ENCODE data around the gene PRRX2.

Gene PRRX2

GRCh38 chr9:129732100-129732499 lies 66.7 kb downstream of the PRRX2 start:
- H3K4me3 ChIP-seq (ENCODE audit: low read depth, low read length) = no peak overlapping the region
- no peak for TF ChIP-seq CTCF (IDR thresholded peaks at IDR 0.05; ENCODE audit: low read depth, low read length, missing control alignments)
- in situ Hi-C loops (cut with HindIII; ENCODE audit: low sequenced_read_pairs) = no loop called here
- no peak for DNase-seq (ENCODE audit: low read depth)

- in situ Hi-C loops (cut with HindIII; ENCODE audit: low sequenced_read_pairs) = no loop called here
- no peak overlapping the region for H3K4me3 ChIP-seq (ENCODE audit: low read depth, low read length)
- TF ChIP-seq CTCF (IDR thresholded peaks at IDR 0.05; ENCODE audit: low read depth, low read length, missing control alignments) = no peak
- DNase-seq (ENCODE audit: low read depth) = no peak
These were observed 67.6 kb downstream of the PRRX2 start for GRCh38 chr9:129732946-129733631.

- DNase-seq (ENCODE audit: low read depth) = no peak
- TF ChIP-seq CTCF (IDR thresholded peaks at IDR 0.05; ENCODE audit: low read depth, low read length, missing control alignments) = no peak
- no peak overlapping the region for H3K4me3 ChIP-seq (ENCODE audit: low read depth, low read length)
- in situ Hi-C loops (cut with HindIII; ENCODE audit: low sequenced_read_pairs) = no loop called here
These were observed 68.1 kb downstream of the PRRX2 start for GRCh38 chr9:129733632-129733953.

- DNase-seq (ENCODE audit: low read depth) = no peak
- no peak overlapping the region for H3K4me3 ChIP-seq (ENCODE audit: low read depth, low read length)
- in situ Hi-C loops (cut with HindIII; ENCODE audit: low sequenced_read_pairs) = no loop called here
- no peak for TF ChIP-seq CTCF (IDR thresholded peaks at IDR 0.05; ENCODE audit: low read depth, low read length, missing control alignments)
These were observed 70.1 kb downstream of the PRRX2 start for GRCh38 chr9:129735546-129735945.

GRCh38 chr9:129736334-129736733 lies 70.9 kb downstream of the PRRX2 start:
- in situ Hi-C loops (cut with HindIII; ENCODE audit: low sequenced_read_pairs) = no loop called here
- TF ChIP-seq CTCF (IDR thresholded peaks at IDR 0.05; ENCODE audit: low read depth, low read length, missing control alignments) = no peak
- no peak for DNase-seq (ENCODE audit: low read depth)
- H3K4me3 ChIP-seq (ENCODE audit: low read depth, low read length) = no peak overlapping the region

GRCh38 chr9:129737479-129738274 lies 72.2 kb downstream of the PRRX2 start:
- DNase-seq (ENCODE audit: low read depth) = peak; percentile 29
- in situ Hi-C loops (cut with HindIII; ENCODE audit: low sequenced_read_pairs) = no loop called here
- H3K4me3 ChIP-seq (ENCODE audit: low read depth, low read length) = peak overlapping the region; percentile 37
- TF ChIP-seq CTCF (IDR thresholded peaks at IDR 0.05; ENCODE audit: low read depth, low read length, missing control alignments) = peak; percentile 89
